SK-N-SH (cell line): ENCODE measurements around the gene MBLAC1.

Experiments
- CTCF ChIP-seq: fragments of 200-600 bp; sonication (generic); IDR thresholded peaks from 2 replicates; pipeline ENCODE4 v1.6.1; 2017; ENCODE audit warnings: antibody characterized with exemption, mild to moderate bottlenecking, moderate library complexity
- GATA2 ChIP-seq: sonication (generic); formaldehyde crosslinking; IDR thresholded peaks from 2 replicates; pipeline ENCODE4 v1.5.0; 2020; ENCODE audit warnings: mild to moderate bottlenecking, missing genetic modification reagents
- MAX ChIP-seq: IDR thresholded peaks from 2 replicates; pipeline ENCODE4 v1.4.0; 2012; ENCODE audit warnings: low read depth
- MXI1 ChIP-seq: IDR thresholded peaks from 2 replicates; pipeline ENCODE4 v1.6.1; 2012; ENCODE audit warnings: mild to moderate bottlenecking, low read depth, low read length, improper control_type of control experiment
- NFIC ChIP-seq: IDR thresholded peaks from 2 replicates; pipeline ENCODE4 v1.4.0; 2012; ENCODE audit warnings: borderline replicate concordance
- POLR2AphosphoS5 ChIP-seq: IDR thresholded peaks from 2 replicates; pipeline ENCODE4 v1.6.1; 2012; ENCODE audit warnings: low read depth, low read length
- RAD21 ChIP-seq: IDR thresholded peaks from 2 replicates; pipeline ENCODE4 v1.6.1; 2012; ENCODE audit warnings: mild to moderate bottlenecking, low read length
- RCOR1 ChIP-seq: fragments of 150-350 bp; IDR thresholded peaks from 2 replicates; pipeline ENCODE4 v1.6.1; 2017; ENCODE audit warnings: antibody characterized with exemption, low read length
- REST ChIP-seq: IDR thresholded peaks from 2 replicates; pipeline ENCODE4 v1.6.1; 2012; ENCODE audit warnings: mild to moderate bottlenecking, low read depth, low read length, moderate library complexity
- RFX5 ChIP-seq: IDR thresholded peaks from 2 replicates; pipeline ENCODE4 v1.6.1; 2012; ENCODE audit warnings: mild to moderate bottlenecking, improper control_type of control experiment, low read length
- RXRA ChIP-seq: IDR thresholded peaks from 2 replicates; pipeline ENCODE4 v1.4.0; 2012; ENCODE audit warnings: low read depth, mild to moderate bottlenecking, borderline replicate concordance
- SIN3A ChIP-seq: IDR thresholded peaks from 2 replicates; pipeline ENCODE4 v1.6.1; 2012; ENCODE audit warnings: low read depth, mild to moderate bottlenecking, low read length, moderate library complexity, borderline replicate concordance
- TAF1 ChIP-seq: IDR thresholded peaks from 2 replicates; pipeline ENCODE4 v1.6.1; 2012; ENCODE audit warnings: low read depth, mild to moderate bottlenecking, low read length, moderate library complexity, borderline replicate concordance
- YY1 ChIP-seq: IDR thresholded peaks from 2 replicates; pipeline ENCODE4 v1.4.0; 2012; ENCODE audit warnings: low read depth, mild to moderate bottlenecking

- TF ChIP-seq CTCF (no peak), POLR2AphosphoS5 (no peak), RFX5 (no peak), YY1 (no peak), GATA2 (CRISPR knock-in tag) (no peak), RXRA (no peak), RCOR1 (no peak), REST (no peak), MXI1 (no peak), RAD21 (no peak), MAX (no peak), TAF1 (no peak), NFIC (no peak), SIN3A (no peak)
Measured at GRCh38 chr7:100159099-100159623, 32.4 kb downstream of the MBLAC1 start.
